Stimulated activated CD8-positive, alpha-beta memory T cell treated with anti-CD3 and anti-CD28 coated beads, Interleukin-2, amount 100 ng/mL, for 1 hour (primary cell): ENCODE results near the gene PRSS3.
"Not testable (repeated sequence)": the region's sequence is repeated elsewhere in the genome, so short reads cannot be mapped to it uniquely, and the experiment has no call there.

Source experiments
- DNase-seq, 2 donors: peaks; one replicate each; pipeline ENCODE4 v3.0.0-alpha.2; 2020; ENCODE audit warnings: low read depth in 2 of 2

PRSS3 gene

GRCh38 chr9:33818167-33818846, 22.9 kb downstream of the PRSS3 start:
- no peak for DNase-seq

DNA sequence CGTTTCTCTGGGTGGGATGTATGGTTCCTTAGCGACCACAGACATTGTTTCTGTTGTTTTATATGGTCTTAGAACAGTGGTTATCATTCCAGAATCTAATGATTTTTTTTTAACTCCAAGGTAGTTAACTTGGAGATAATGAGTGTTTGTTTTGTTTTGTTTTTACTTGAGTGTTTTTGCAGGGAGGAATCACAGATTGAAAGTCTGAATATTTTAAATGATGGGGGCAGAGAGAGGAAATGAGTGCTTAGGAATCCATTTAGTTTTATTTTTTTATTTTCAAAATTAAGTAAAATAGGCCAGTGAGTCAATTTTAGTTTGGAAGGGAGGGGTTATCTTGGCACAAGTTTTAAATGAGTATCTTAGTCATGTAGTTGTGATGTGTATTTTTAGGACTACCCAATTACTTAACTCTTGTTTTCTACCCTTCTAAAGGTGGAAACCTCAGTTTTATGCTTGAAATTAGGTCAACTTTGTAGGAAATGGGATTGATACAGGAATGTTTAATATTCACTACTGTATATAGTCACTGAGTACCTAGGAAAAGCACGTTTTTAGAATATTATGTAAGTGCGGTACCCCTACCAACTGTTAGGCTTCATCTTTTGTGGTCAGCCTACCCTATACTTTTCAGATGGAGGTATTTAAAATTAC, 23.6 kb downstream of the PRSS3 start:
- DNase-seq, result no peak

DNA sequence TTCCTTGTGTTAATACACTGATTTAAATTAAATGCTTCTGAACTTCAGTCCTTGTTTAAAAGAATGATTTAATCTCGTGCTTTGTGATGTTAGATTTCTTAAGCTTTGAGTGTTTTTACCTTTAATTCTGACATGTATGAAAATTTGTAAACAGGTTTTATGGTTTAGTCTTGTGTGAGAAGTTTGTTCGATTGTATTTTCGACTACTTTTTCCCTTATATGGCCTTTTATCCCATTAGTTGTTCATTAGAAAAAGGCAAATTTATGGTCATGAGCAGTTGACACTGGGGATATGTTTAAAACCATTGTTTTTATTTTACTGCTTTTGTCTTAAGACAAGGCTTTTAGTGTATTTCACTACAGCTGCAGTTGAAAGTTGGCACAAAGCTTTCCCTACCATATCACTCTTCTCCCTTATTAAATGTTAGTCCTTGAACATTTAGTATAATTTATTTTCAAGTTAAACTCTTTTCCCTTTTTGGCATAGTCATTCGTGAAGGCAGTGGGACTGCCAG, 24.9 kb downstream of the PRSS3 start:
- DNase-seq, result no peak

DNA sequence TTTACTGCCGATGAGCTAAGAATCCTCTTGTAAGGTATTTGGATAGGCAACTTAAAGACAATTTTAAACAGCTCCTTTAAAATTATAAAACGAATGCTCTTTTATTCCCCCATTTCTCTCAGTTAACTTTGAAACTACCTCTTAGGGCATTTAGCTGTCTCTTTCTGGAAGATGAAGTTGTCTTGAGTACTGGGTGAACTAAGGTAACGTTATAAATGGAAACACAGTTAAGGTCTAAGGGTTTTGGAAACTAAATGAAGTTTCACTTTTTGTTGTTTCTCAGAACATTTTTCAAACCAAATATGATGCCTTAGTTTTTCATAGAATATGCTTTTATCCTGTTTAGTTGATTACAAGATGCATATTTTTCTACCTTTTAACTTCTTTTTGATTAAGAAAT, 28.4 kb downstream of the PRSS3 start:
- DNase-seq, result no peak

- DNase-seq, result not testable (repeated sequence)
Observed at GRCh38 chr9:33827285-33827684, 31.9 kb downstream of the PRSS3 start.

DNA sequence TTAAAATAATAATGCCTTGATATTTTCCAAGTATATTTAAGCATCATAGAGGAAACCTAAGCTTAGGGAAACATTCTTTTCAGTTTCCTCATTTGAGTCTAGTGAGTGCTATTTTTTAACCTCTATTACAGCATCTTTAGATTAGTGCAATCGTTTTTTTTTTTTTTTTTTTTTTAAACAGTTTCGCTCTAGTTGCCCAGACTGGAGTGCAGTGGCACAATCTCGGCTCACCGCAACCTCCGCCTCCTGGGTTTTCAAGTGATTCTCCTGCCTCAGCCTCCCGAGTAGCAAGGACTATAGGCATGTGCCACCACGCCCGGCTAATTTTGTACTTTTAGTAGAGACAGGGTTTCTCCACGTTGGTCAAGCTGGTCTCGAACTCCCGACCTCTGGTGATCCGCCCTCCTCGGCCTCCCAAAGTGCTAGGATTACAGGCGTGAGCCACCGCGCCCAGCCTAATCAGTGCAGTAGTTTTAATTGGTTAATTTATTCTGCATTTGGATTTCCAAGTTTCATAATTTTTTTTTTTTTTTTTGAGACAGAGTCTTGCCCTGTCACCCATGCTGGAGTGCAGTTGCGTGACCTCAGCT, 34.4 kb downstream of the PRSS3 start:
- DNase-seq, result not testable (repeated sequence)

- DNase-seq, result no peak
Observed at GRCh38 chr9:33835625-33836260, 40.4 kb downstream of the PRSS3 start.

GRCh38 chr9:33836261-33836660, 40.9 kb downstream of the PRSS3 start:
- DNase-seq, result not testable (repeated sequence)

GRCh38 chr9:33837138-33837537, 41.8 kb downstream of the PRSS3 start:
- no peak for DNase-seq

DNA sequence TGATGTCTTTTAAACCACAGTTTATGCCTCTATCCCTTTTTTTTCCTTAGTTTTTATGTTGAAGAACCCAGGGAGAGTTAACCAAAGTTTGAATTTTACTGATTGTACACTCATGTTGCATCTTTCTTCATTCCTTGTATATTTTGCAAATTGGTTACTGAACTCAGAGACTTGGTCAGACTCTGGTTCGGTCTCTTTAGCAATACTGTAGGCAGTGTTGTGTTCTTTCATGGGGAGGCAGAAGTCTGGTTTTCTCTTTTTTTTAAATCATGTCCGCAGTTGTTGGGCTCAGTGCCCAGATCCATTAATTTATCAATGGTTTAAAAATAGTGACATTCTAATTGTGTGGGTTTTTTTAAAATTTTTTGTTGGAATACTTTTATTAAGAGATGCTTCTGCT, 45.0 kb downstream of the PRSS3 start:
- no peak for DNase-seq

DNA sequence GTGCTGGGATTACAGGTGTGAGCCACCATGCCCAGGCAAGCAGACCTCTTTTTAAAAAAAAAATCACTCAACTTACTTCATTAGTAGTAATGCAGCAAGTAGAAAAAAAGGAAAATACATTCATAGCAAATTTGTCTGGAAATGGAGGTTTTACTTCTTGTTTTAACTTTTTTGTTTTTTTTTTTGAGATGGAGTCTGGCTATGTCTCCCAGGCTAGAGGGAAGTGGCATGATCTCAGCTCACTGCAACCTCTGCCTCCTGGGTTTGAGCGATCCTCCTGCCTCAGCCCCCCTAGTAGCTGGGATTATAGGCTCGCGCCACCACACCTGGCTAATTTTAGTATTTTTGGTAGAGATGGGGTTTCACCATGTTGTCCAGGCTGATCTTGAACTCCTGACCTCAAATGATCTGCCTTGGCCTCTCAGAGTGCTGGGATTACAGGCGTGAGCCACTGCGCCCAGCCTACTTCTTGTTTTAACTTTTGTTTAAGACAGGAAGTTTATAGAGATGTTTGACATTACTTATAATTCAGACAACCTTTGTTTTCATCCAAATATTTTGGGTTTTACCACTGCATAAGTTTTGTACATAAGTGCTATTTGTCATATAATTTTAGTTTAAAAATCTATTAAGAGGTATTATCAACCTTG, 48.1 kb downstream of the PRSS3 start:
- DNase-seq, result no peak

GRCh38 chr9:33846231-33846630, 50.9 kb downstream of the PRSS3 start:
- DNase-seq, result no peak

DNA sequence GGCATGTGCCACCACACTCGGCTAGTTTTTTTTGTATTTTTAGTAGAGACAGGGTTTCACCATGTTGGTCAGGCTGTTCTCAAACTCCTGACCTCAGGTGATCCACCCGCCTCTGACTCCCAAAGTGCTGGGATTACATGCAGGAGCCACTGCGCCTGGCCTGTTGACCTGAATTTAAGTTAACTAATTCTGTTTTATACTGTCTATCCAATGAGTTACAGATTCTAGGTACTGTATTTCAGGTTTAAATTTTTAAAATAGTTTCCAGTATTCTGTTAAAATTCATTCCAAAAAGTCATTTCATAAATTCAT, 52.5 kb downstream of the PRSS3 start:
- DNase-seq, result not testable (repeated sequence)
